C4-2B (cell line): ENCODE results near the gene TCEANC.

Source experiments
- ZFX ChIP-seq: fragments of 450-650 bp; IDR thresholded peaks from 2 replicates; pipeline ENCODE4 v1.6.1; 2017
- TF ChIP-seq, protein P1 (sequence below): fragments of 450-650 bp; conservative IDR thresholded peaks from 2 replicates; pipeline ENCODE4 v1.5.1; 2017; ENCODE audit warnings: mild to moderate bottlenecking

GRCh38 chrX:13685126-13685763 lies 32.3 kb downstream of the TCEANC start:
- TF ChIP-seq, protein P1, sequence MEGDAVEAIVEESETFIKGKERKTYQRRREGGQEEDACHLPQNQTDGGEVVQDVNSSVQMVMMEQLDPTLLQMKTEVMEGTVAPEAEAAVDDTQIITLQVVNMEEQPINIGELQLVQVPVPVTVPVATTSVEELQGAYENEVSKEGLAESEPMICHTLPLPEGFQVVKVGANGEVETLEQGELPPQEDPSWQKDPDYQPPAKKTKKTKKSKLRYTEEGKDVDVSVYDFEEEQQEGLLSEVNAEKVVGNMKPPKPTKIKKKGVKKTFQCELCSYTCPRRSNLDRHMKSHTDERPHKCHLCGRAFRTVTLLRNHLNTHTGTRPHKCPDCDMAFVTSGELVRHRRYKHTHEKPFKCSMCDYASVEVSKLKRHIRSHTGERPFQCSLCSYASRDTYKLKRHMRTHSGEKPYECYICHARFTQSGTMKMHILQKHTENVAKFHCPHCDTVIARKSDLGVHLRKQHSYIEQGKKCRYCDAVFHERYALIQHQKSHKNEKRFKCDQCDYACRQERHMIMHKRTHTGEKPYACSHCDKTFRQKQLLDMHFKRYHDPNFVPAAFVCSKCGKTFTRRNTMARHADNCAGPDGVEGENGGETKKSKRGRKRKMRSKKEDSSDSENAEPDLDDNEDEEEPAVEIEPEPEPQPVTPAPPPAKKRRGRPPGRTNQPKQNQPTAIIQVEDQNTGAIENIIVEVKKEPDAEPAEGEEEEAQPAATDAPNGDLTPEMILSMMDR, result no peak
- TF ChIP-seq ZFX, result no peak
